Endothelial cell (in vitro differentiated cells): ENCODE data around the gene TMPRSS7. TPM values are rescaled to one million over a fixed set of nuclear protein-coding genes. Genes with fewer than 3 reads are reported as not detected.
A peak's percentile ranks its signal among the peaks of the same experiment; 100 is the strongest.

Experiments used
- DNase-seq: peaks from one replicate; pipeline ENCODE4 v3.0.0; 2021; ENCODE audit warnings: low spot score
- H3K27ac Mint-ChIP-seq: one replicate; pipeline ENCODE4 v1.8.0; 2021; ENCODE audit warnings: mixed read lengths, inconsistent platforms; ENCODE audit not compliant: unreplicated experiment
- H3K27me3 Mint-ChIP-seq: one replicate; pipeline ENCODE4 v1.8.0; 2021; ENCODE audit warnings: mild to moderate bottlenecking, moderate library complexity, mixed read lengths, inconsistent platforms; ENCODE audit not compliant: unreplicated experiment
- H3K36me3 Mint-ChIP-seq: one replicate; pipeline ENCODE4 v1.8.0; 2021; ENCODE audit warnings: mild to moderate bottlenecking, low read depth, mixed read lengths, inconsistent platforms; ENCODE audit not compliant: unreplicated experiment
- H3K4me1 Mint-ChIP-seq: one replicate; pipeline ENCODE4 v1.8.0; 2021; ENCODE audit warnings: mild to moderate bottlenecking, mixed read lengths, inconsistent platforms; ENCODE audit not compliant: unreplicated experiment
- H3K4me3 Mint-ChIP-seq: one replicate; pipeline ENCODE4 v1.8.0; 2021; ENCODE audit warnings: mild to moderate bottlenecking, mixed read lengths, inconsistent platforms; ENCODE audit not compliant: unreplicated experiment
- H3K9me3 Mint-ChIP-seq: one replicate; pipeline ENCODE4 v1.8.0; 2021; ENCODE audit warnings: mixed read lengths, inconsistent platforms; ENCODE audit not compliant: unreplicated experiment
- CTCF ChIP-seq: fragments of 200-600 bp; sonication (generic); IDR thresholded peaks from one replicate; pipeline ENCODE4 v1.5.0; 2021; ENCODE audit warnings: antibody characterized with exemption; ENCODE audit not compliant: unreplicated experiment
- total RNA-seq: library from RNA; stranded (reverse); fragmentation: NEBNext Ultra II Directional; extraction: Animal tissue kit (Norgen Biotek cat#: 25700); gene quantifications from one replicate; pipeline ENCODE4 v1.2.1, GENCODE V29; 2021; ENCODE audit not compliant: unreplicated experiment

The TMPRSS7 gene
- total RNA-seq, 1 donor from 2014 or later: not detected

GRCh38 chr3:112041321-112041720, 6.8 kb downstream of the TMPRSS7 start:
- H3K36me3 Mint-ChIP-seq: no peaks in the 10 kb centered on the region
- no peak for DNase-seq
- no peak for TF ChIP-seq CTCF
- peaks cover 1% of the 10 kb centered on the region for H3K27me3 Mint-ChIP-seq
- no peaks in the 10 kb centered on the region for H3K9me3 Mint-ChIP-seq
- H3K27ac Mint-ChIP-seq: no peak overlapping the region
- H3K4me1 Mint-ChIP-seq: peaks cover 14% of the 10 kb centered on the region
- H3K4me3 Mint-ChIP-seq: no peak overlapping the region

GRCh38 chr3:112042842-112043280, 8.3 kb downstream of the TMPRSS7 start:
- Mint-ChIP-seq H3K27ac (no peak overlapping the region), H3K4me1 (peaks cover 17% of the 10 kb centered on the region)

GRCh38 chr3:112043621-112044201, 9.2 kb downstream of the TMPRSS7 start:
- Mint-ChIP-seq H3K36me3 (no peaks in the 10 kb centered on the region), H3K27ac (no peak overlapping the region), H3K4me1 (peaks cover 21% of the 10 kb centered on the region), H3K4me3 (no peak overlapping the region), H3K27me3 (peaks cover 1% of the 10 kb centered on the region), H3K9me3 (no peaks in the 10 kb centered on the region)
- TF ChIP-seq CTCF: peak; percentile 95
- DNase-seq: peak; percentile 38

More at GRCh38 chr3:112042842-112043280, 8.3 kb downstream of the TMPRSS7 start:
- TF ChIP-seq CTCF: no peak
- H3K36me3 Mint-ChIP-seq: no peaks in the 10 kb centered on the region
- no peak overlapping the region for H3K4me3 Mint-ChIP-seq
- no peaks in the 10 kb centered on the region for H3K9me3 Mint-ChIP-seq
- no peak for DNase-seq
- H3K27me3 Mint-ChIP-seq: peaks cover 1% of the 10 kb centered on the region

- no peaks in the 10 kb centered on the region for H3K36me3 Mint-ChIP-seq
- no peak overlapping the region for H3K4me3 Mint-ChIP-seq
- H3K4me1 Mint-ChIP-seq: peaks cover 22% of the 10 kb centered on the region
- DNase-seq: no peak
- no peak for TF ChIP-seq CTCF
- no peaks in the 10 kb centered on the region for H3K27me3 Mint-ChIP-seq
- H3K27ac Mint-ChIP-seq: no peak overlapping the region
- H3K9me3 Mint-ChIP-seq: no peaks in the 10 kb centered on the region
Measured at GRCh38 chr3:112046599-112046998, 12.1 kb downstream of the TMPRSS7 start.

- H3K4me3 Mint-ChIP-seq: no peak overlapping the region
- no peaks in the 10 kb centered on the region for H3K27me3 Mint-ChIP-seq
- no peaks in the 10 kb centered on the region for H3K36me3 Mint-ChIP-seq
- no peak for DNase-seq
- no peak overlapping the region for H3K27ac Mint-ChIP-seq
- peaks cover 28% of the 10 kb centered on the region for H3K4me1 Mint-ChIP-seq
- H3K9me3 Mint-ChIP-seq: no peaks in the 10 kb centered on the region
- TF ChIP-seq CTCF: no peak
Measured at GRCh38 chr3:112047264-112047663, 12.7 kb downstream of the TMPRSS7 start.
